HCT116 (cell line): ENCODE results near the gene FRMD4A. TPM values are rescaled to one million over a fixed set of nuclear protein-coding genes. Genes with fewer than 3 reads are reported as not detected.

Experiments used
- ATAC-seq: fragments of 200-7000 bp; cut with Tn5 transposase; 2 replicates; pipeline ENCODE4 v1.9.1; 2020; ENCODE audit warnings: mild to moderate bottlenecking, moderate library complexity
- BruUV-seq: library from RNA; stranded (reverse); fragments of 400-500 nt; replicated peaks from 2 replicates; lab custom pipeline; 2021; lab: Mats Ljungman, UMichigan
- CTCF ChIA-PET: fragments of 300-600 bp; sonication (Branson Sonifier 250); formaldehyde crosslinking; loops from one replicate; lab custom pipeline; 2021; ENCODE audit warnings: antibody characterized with exemption; lab: Charles Lee
- POLR2A ChIA-PET: fragments of 300-600, 350-600 bp; sonication (Branson Sonifier 250); formaldehyde crosslinking; loops from one replicate; lab custom pipeline; 2021; ENCODE audit warnings: antibody characterized with exemption; lab: Charles Lee
- RAD21 ChIA-PET, 2 experiments: fragments of 300-600 bp; sonication (Branson Sonifier 250); formaldehyde crosslinking; loops; one replicate each; lab custom pipeline; 2023; ENCODE audit warnings: low total read pairs in 2 of 2; ENCODE audit not compliant: uncharacterized antibody in 2 of 2, unreplicated experiment in 2 of 2, low non-redundant PET in 1 of 2; lab: Charles Lee
- DNase-seq: peaks from one replicate; pipeline ENCODE4 v3.0.0-alpha.2; 2010; ENCODE audit warnings: low read depth, low spot score
- H2AFZ ChIP-seq: fragments of 200-600 bp; shearing (Covaris generic), sonication (generic); 2 replicates; pipeline ENCODE4 v1.6.1; 2017; ENCODE audit warnings: low read depth, mixed run types, mixed read lengths, antibody characterized with exemption, low read length; ENCODE audit not compliant: poor library complexity, severe bottlenecking
- H3K27ac ChIP-seq: 2 replicates; pipeline ENCODE4 v1.5.1; 2012; ENCODE audit warnings: low read depth, low read length
- H3K27me3 ChIP-seq: fragments of 200-600 bp; sonication (generic); 2 replicates; pipeline ENCODE4 v1.6.1; 2016; ENCODE audit warnings: mixed run types, low read length, mixed read lengths; ENCODE audit not compliant: insufficient read depth
- H3K36me3 ChIP-seq, 2 experiments: fragments of 200-500 bp in 1 of 2; fragments of 200-600 bp in 1 of 2; sonication (Bioruptor generic) in 1 of 2; sonication (generic) in 1 of 2; 2 replicates each; pipeline versions ENCODE4 v1.5.1 to v1.6.1; 2014 to 2016; ENCODE audit warnings: low read length in 2 of 2, inconsistent platforms in 1 of 2, mixed read lengths in 1 of 2, mixed run types in 1 of 2; ENCODE audit not compliant: insufficient read depth in 2 of 2, control insufficient read depth in 1 of 2
- H3K4me1 ChIP-seq, 2 experiments: fragments of 200-600 bp in 1 of 2; sonication (generic) in 1 of 2; 2 replicates each; pipeline versions ENCODE4 v1.5.1 to v1.6.1; 2012 to 2017; ENCODE audit warnings: low read length in 2 of 2, inconsistent platforms in 1 of 2, mild to moderate bottlenecking in 1 of 2, mixed read lengths in 1 of 2, mixed run types in 1 of 2, moderate library complexity in 1 of 2; ENCODE audit not compliant: insufficient read depth in 2 of 2, control insufficient read depth in 1 of 2
- H3K4me2 ChIP-seq: fragments of 200-600 bp; sonication (generic); 2 replicates; pipeline ENCODE4 v1.6.1; 2017; ENCODE audit warnings: mixed run types, low read length, mixed read lengths
- H3K4me3 ChIP-seq, 2 experiments: fragments of 200-600 bp in 1 of 2; sonication (generic) in 1 of 2; replicated peaks in 1 of 2; 2 replicates each; pipeline ENCODE4 v1.5.1; 2011 to 2016; ENCODE audit warnings: low read length in 2 of 2, control low read depth in 1 of 2, low read depth in 1 of 2, mild to moderate bottlenecking in 1 of 2, mixed read lengths in 1 of 2, mixed run types in 1 of 2
- H3K79me2 ChIP-seq: fragments of 200-600 bp; sonication (generic); 2 replicates; pipeline ENCODE4 v1.6.1; 2017; ENCODE audit warnings: mild to moderate bottlenecking, mixed run types, low read length, moderate library complexity, mixed read lengths; ENCODE audit not compliant: insufficient read depth
- H3K9ac ChIP-seq: fragments of 200-600 bp; sonication (generic); 2 replicates; pipeline ENCODE4 v1.6.1; 2016; ENCODE audit warnings: low read length, mixed read lengths
- H3K9me2 ChIP-seq: fragments of 200-600 bp; sonication (generic), shearing (Covaris generic); 2 replicates; pipeline ENCODE4 v1.6.1; 2017; ENCODE audit warnings: mixed run types, mild to moderate bottlenecking, moderate library complexity; ENCODE audit not compliant: insufficient read depth
- H3K9me3 ChIP-seq, 2 experiments: fragments of 200-500 bp in 1 of 2; fragments of 200-600 bp in 1 of 2; sonication (Bioruptor generic) in 1 of 2; sonication (generic) in 1 of 2; 2 replicates each; pipeline ENCODE4 v1.6.1; 2014 to 2017; ENCODE audit warnings: low read length in 2 of 2, mixed read lengths in 2 of 2, inconsistent platforms in 1 of 2, low read depth in 1 of 2, mild to moderate bottlenecking in 1 of 2, mixed run types in 1 of 2, moderate library complexity in 1 of 2; ENCODE audit not compliant: control insufficient read depth in 1 of 2, insufficient read depth in 1 of 2
- H4K20me1 ChIP-seq: fragments of 200-600 bp; sonication (generic), shearing (Covaris generic); 2 replicates; pipeline ENCODE4 v1.6.1; 2017; ENCODE audit warnings: mixed run types, mild to moderate bottlenecking, moderate library complexity; ENCODE audit not compliant: insufficient read depth
- CBX3 ChIP-seq: IDR thresholded peaks from 2 replicates; pipeline ENCODE4 v1.6.1; 2012; ENCODE audit warnings: low read depth
- EGR1 ChIP-seq: IDR thresholded peaks from 2 replicates; pipeline ENCODE4 v1.6.1; 2012; ENCODE audit warnings: low read depth
- ELF1 ChIP-seq: IDR thresholded peaks from 2 replicates; pipeline ENCODE4 v1.6.1; 2012; ENCODE audit warnings: low read depth, borderline replicate concordance
- EZH2phosphoT487 ChIP-seq: fragments of 200-600 bp; IDR thresholded peaks from 2 replicates; pipeline ENCODE4 v1.6.1; 2018; ENCODE audit warnings: antibody characterized with exemption, borderline replicate concordance
- JUND ChIP-seq: IDR thresholded peaks from 2 replicates; pipeline ENCODE4 v1.6.1; 2012
- POLR2A ChIP-seq: IDR thresholded peaks from 2 replicates; pipeline ENCODE4 v1.7.0; 2011; ENCODE audit warnings: borderline replicate concordance; ENCODE audit not compliant: insufficient read depth, insufficient read length; ENCODE audit errors: extremely low read depth
- POLR2AphosphoS5 ChIP-seq: IDR thresholded peaks from 2 replicates; pipeline ENCODE4 v1.6.1; 2011; ENCODE audit warnings: mild to moderate bottlenecking, low read depth, low read length, moderate library complexity
- RAD21 ChIP-seq: IDR thresholded peaks from 2 replicates; pipeline ENCODE4 v1.6.1; 2012; ENCODE audit warnings: low read depth, mild to moderate bottlenecking
- SIN3A ChIP-seq: IDR thresholded peaks from 2 replicates; pipeline ENCODE4 v1.6.1; 2012; ENCODE audit warnings: low read depth
- SP1 ChIP-seq: IDR thresholded peaks from 2 replicates; pipeline ENCODE4 v1.6.1; 2012; ENCODE audit warnings: low read depth
- YY1 ChIP-seq: IDR thresholded peaks from 2 replicates; pipeline ENCODE4 v1.6.1; 2011; ENCODE audit warnings: low read length, low read depth, moderate library complexity, mild to moderate bottlenecking; ENCODE audit not compliant: insufficient replicate concordance; ENCODE audit errors: extremely low read depth
- ZFX ChIP-seq: fragments of 450-650 bp; IDR thresholded peaks from 2 replicates; pipeline ENCODE4 v1.6.1; 2017
- intact Hi-C: fragments of 100-400 bp; cut with micrococcal nuclease; formaldehyde crosslinking; loops from 2 replicates; pipeline ENCODE4 v1.10.0; 2022
- total RNA-seq: library from RNA; stranded (reverse); gene quantifications from one replicate; pipeline ENCODE4 v1.2.1, GENCODE V29; 2021; ENCODE audit not compliant: unreplicated experiment
- TF ChIP-seq, protein P1 (sequence below): IDR thresholded peaks from 2 replicates; pipeline ENCODE4 v1.6.1; 2012; ENCODE audit warnings: low read depth
- TF ChIP-seq, protein P2 (sequence below), 3 experiments: fragments of 200-600 bp in 1 of 3; sonication (generic) in 1 of 3; IDR thresholded peaks in 2 of 3; conservative IDR thresholded peaks in 1 of 3; 2 replicates each; pipeline ENCODE4 v1.5.1; 2012 to 2017; ENCODE audit warnings: low read depth in 2 of 3, low read length in 2 of 3, antibody characterized with exemption in 1 of 3, borderline replicate concordance in 1 of 3, control low read depth in 1 of 3, mild to moderate bottlenecking in 1 of 3, mixed read lengths in 1 of 3, mixed run types in 1 of 3, moderate library complexity in 1 of 3; ENCODE audit not compliant: insufficient read depth in 1 of 3
- TF ChIP-seq, protein P3 (sequence below): IDR thresholded peaks from 2 replicates; pipeline ENCODE4 v1.6.1; 2012

FRMD4A gene
- total RNA-seq, 1 experiment from 2014 or later = 0.20 TPM

DNA sequence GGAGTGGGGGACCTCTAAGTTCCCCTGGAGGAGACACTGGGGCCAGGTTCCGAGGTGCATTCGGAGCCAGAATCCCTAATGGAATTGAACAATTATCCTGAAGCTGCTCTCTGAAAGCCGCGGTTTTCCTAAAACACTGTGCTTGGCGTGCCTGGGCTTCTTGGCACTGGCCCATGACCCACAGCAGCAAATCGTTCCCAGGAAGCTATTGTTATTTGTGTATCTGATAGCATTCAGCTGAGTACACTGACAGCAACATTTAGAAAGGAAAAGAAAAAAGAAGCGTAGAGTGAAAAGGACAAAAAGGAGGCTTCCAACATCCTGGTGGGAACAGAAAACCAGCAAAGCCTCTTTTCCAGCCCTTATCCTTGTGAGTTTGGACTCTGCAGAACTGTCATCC is 339.8 kb downstream of the FRMD4A start:
- intact Hi-C loops = no loop called here
- Histone ChIP-seq H3K36me3 (no peaks in the 10 kb centered on the region), H3K9me2 (no peaks in the 10 kb centered on the region), H3K4me3 (no peak overlapping the region), H3K4me2 (no peak overlapping the region), H2AFZ (no peak overlapping the region), H3K27me3 (peaks cover 1% of the 10 kb centered on the region; the same call in 1 of the 2 replicates), H4K20me1 (no peaks in the 10 kb centered on the region), H3K79me2 (no peaks in the 10 kb centered on the region), H3K9me3 (no peaks in the 10 kb centered on the region), H3K4me1 (peaks cover 0 to 4% of the 10 kb centered on the region in 2 experiments; a peak in 2 of 4 replicates), H3K27ac (no peak overlapping the region), H3K9ac (no peak overlapping the region)
- no peak for DNase-seq
- no peak for ATAC-seq
- no TSS peak for BruUV-seq
- ChIA-PET RAD21 (no interaction called here), POLR2A (no interaction called here), CTCF (no interaction called here)
- TF ChIP-seq SP1 (no peak), YY1 (no peak), EGR1 (no peak), JUND (no peak), CBX3 (no peak), RAD21 (no peak), POLR2A (no peak), SIN3A (no peak), ELF1 (no peak), EZH2phosphoT487 (no peak), ZFX (no peak), POLR2AphosphoS5 (no peak)
- TF ChIP-seq, protein P1, sequence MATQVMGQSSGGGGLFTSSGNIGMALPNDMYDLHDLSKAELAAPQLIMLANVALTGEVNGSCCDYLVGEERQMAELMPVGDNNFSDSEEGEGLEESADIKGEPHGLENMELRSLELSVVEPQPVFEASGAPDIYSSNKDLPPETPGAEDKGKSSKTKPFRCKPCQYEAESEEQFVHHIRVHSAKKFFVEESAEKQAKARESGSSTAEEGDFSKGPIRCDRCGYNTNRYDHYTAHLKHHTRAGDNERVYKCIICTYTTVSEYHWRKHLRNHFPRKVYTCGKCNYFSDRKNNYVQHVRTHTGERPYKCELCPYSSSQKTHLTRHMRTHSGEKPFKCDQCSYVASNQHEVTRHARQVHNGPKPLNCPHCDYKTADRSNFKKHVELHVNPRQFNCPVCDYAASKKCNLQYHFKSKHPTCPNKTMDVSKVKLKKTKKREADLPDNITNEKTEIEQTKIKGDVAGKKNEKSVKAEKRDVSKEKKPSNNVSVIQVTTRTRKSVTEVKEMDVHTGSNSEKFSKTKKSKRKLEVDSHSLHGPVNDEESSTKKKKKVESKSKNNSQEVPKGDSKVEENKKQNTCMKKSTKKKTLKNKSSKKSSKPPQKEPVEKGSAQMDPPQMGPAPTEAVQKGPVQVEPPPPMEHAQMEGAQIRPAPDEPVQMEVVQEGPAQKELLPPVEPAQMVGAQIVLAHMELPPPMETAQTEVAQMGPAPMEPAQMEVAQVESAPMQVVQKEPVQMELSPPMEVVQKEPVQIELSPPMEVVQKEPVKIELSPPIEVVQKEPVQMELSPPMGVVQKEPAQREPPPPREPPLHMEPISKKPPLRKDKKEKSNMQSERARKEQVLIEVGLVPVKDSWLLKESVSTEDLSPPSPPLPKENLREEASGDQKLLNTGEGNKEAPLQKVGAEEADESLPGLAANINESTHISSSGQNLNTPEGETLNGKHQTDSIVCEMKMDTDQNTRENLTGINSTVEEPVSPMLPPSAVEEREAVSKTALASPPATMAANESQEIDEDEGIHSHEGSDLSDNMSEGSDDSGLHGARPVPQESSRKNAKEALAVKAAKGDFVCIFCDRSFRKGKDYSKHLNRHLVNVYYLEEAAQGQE = no peak
- TF ChIP-seq, protein P2, sequence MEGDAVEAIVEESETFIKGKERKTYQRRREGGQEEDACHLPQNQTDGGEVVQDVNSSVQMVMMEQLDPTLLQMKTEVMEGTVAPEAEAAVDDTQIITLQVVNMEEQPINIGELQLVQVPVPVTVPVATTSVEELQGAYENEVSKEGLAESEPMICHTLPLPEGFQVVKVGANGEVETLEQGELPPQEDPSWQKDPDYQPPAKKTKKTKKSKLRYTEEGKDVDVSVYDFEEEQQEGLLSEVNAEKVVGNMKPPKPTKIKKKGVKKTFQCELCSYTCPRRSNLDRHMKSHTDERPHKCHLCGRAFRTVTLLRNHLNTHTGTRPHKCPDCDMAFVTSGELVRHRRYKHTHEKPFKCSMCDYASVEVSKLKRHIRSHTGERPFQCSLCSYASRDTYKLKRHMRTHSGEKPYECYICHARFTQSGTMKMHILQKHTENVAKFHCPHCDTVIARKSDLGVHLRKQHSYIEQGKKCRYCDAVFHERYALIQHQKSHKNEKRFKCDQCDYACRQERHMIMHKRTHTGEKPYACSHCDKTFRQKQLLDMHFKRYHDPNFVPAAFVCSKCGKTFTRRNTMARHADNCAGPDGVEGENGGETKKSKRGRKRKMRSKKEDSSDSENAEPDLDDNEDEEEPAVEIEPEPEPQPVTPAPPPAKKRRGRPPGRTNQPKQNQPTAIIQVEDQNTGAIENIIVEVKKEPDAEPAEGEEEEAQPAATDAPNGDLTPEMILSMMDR (IDR thresholded peaks at IDR 0.05 in 2 of 3, conservative IDR thresholded peaks at IDR 0.05 in 1 of 3; ENCODE audit: borderline replicate concordance in 1 of 3, insufficient read depth in 1 of 3, low read depth in 2 of 3, low read length in 2 of 3) = no peak
- TF ChIP-seq, protein P3, sequence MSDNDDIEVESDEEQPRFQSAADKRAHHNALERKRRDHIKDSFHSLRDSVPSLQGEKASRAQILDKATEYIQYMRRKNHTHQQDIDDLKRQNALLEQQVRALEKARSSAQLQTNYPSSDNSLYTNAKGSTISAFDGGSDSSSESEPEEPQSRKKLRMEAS = no peak
